ENCODE results near the gene STXBP1.

Gene STXBP1

DNA sequence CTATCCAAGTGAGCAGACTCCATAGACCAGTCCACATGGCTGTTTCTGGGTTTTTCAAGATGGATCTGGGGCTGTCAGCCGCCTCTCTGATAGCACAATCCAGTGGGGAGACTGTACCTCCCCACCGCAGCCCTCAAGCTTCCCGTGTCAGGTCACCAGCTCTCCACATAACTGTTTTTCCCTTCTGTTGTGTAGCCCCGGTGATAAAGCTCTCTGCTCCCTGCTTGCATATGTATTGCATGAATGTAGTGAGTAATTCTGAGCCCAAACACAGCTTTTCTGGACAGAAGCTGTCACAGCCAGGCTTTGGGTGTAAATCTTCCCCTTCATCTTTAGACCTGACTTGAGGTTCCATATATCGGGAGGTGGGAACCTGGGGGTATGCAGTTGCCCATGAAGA is 71.6 kb downstream of the STXBP1 start:
- TF ChIP-seq SPI1 (IDR thresholded peaks at IDR 0.05; ENCODE audit: low read depth, low read length) (no peak), POLR2AphosphoS5 (IDR thresholded peaks at IDR 0.05; ENCODE audit: low read depth, low read length) (no peak), PAX5 (IDR thresholded peaks at IDR 0.05; ENCODE audit: insufficient read depth, low read length, severe bottlenecking) (no peak), POU2F2 (IDR thresholded peaks at IDR 0.05; ENCODE audit: low read depth, low read length) (no peak), TAF1 (IDR thresholded peaks at IDR 0.05; ENCODE audit: low read depth, low read length) (no peak), POLR2A (IDR thresholded peaks at IDR 0.05; ENCODE audit: low read depth, low read length) (no peak)
- FAIRE-seq (no peak), DNase-seq (ENCODE audit: insufficient read length, low spot score) (no peak)

DNA sequence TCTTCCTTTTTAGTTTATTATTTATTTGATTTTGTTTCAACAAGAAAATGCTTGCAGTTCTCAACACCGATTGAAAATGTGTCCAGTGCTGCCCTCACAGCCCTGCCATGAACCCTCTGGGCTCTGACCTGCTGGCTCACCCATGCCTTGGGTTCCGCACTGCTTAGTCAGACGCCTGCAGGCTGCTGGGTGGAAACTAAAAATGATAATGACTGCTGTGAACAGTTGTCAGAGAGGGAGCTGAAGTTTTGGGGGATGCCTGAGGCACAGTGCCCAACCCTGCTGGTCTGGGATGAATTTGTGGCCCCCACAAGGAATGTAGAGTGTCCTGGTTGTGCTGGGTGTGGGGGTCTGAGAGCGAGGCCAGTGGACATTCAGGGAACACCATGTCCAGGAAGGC is 72.5 kb downstream of the STXBP1 start:
- no peak for FAIRE-seq
- TF ChIP-seq TAF1 (IDR thresholded peaks at IDR 0.05; ENCODE audit: low read depth, low read length) (no peak), POLR2A (IDR thresholded peaks at IDR 0.05; ENCODE audit: low read depth, low read length) (no peak)
- DNase-seq (ENCODE audit: insufficient read length, low spot score): no peak

DNA sequence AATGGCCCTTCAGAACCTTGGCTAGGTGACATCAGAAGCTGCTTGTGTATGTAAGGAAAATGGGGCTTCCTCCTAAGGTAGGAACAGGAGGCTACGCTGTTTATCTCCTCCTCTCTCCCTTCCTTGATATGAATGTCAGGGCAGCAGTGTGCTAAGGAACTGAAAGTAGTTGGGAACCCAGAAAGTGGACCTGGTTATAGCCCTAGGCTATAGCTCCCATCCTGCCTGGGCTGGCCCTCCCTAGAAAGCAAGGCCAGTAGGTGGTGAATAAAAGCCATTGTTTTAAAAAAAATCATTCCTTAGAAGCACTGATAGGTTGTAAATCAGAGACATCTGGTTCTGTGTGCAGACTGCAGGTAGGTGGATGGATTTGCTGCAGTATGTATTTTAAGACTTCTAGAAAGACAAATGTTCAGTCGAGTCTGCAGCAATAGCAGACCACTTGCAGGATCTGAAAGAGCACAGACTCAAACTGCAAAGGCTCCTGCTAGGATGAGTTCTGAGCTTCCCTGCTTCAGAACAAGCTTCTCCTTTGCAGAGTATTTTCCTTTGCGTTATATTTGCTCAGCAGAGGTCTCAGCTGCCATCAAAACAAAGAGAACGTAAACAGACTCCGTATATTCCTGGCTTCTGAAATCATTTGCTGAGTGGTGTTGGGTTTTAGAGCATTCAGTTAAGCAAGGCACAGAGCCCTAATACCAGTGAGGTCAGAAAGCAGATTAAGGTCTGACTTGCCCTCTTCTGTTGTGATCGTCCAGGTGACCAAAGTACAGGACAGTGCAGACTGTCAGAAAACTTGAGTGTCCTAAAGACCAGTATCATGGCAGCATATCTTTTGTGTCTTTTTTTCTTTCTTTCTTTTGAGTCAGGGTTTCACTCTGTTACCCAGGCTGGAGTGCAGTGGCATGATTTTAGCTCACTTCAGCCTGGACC is 74.7 kb downstream of the STXBP1 start:
- FAIRE-seq: no peak

DNA sequence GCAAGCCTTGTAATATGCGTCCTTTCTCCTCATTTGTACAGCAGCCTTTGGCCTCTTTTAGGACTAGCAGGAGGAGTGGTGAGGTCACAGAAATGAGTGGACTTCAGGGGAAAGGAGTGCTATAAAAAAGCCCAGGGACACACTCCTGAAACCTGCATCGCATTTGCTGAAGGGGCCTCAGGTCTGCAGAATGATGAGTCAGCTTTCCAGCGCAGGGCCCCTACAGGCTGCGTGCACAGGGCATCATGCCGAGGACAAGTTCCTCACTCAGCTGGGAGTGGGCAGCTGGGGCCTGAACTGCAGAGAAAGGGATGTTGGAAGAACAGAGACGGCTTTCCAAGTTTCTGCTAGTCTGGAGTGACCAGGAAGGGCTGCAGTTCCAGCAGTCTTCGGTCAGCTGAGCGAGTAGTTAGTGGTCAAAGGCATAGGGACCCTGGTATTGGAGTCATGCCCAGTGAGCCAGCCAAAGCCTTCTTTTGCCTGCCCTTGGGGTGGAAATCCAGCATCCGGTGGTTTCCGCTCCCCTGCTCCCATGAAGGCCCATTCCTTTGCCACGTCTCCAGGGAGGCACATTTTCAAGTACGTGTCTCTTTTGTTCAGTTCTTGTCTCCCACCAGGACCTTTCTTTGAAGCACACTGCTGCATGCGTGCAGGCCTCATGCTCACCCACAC is 77.4 kb downstream of the STXBP1 start:
- FAIRE-seq (no peak), DNase-seq (ENCODE audit: insufficient read length, low spot score) (no peak)
- TF ChIP-seq PAX5 (IDR thresholded peaks at IDR 0.05; ENCODE audit: insufficient read depth, low read length, severe bottlenecking): no peak

More for the DNA sequence above, 74.7 kb downstream of the STXBP1 start:
- no peak for TF ChIP-seq POLR2A (IDR thresholded peaks at IDR 0.05; ENCODE audit: low read depth, low read length)
- TF ChIP-seq POLR2AphosphoS5 (IDR thresholded peaks at IDR 0.05; ENCODE audit: low read depth, low read length): no peak
- no peak for TF ChIP-seq SPI1 (IDR thresholded peaks at IDR 0.05; ENCODE audit: low read depth, low read length)
- no peak for TF ChIP-seq POU2F2 (IDR thresholded peaks at IDR 0.05; ENCODE audit: low read depth, low read length)
- TF ChIP-seq PAX5 (IDR thresholded peaks at IDR 0.05; ENCODE audit: insufficient read depth, low read length, severe bottlenecking): no peak
- no peak for TF ChIP-seq TAF1 (IDR thresholded peaks at IDR 0.05; ENCODE audit: low read depth, low read length)
- DNase-seq (ENCODE audit: insufficient read length, low spot score): no peak

DNA sequence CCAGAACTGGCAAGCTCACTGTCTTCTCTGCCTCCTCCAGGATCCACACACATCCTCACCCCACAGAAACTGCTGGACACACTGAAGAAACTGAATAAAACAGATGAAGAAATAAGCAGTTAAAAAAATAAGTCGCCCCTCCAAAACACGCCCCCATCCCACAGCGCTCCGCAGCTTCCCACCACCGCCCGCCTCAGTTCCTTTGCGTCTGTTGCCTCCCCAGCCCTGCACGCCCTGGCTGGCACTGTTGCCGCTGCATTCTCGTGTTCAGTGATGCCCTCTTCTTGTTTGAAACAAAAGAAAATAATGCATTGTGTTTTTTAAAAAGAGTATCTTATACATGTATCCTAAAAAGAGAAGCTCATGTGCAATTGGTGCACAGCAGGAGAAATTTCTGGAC is 78.7 kb downstream of the STXBP1 start:
- TF ChIP-seq SPI1 (IDR thresholded peaks at IDR 0.05; ENCODE audit: low read depth, low read length): no peak
- FAIRE-seq: no peak
- DNase-seq (ENCODE audit: insufficient read length, low spot score): no peak

DNA sequence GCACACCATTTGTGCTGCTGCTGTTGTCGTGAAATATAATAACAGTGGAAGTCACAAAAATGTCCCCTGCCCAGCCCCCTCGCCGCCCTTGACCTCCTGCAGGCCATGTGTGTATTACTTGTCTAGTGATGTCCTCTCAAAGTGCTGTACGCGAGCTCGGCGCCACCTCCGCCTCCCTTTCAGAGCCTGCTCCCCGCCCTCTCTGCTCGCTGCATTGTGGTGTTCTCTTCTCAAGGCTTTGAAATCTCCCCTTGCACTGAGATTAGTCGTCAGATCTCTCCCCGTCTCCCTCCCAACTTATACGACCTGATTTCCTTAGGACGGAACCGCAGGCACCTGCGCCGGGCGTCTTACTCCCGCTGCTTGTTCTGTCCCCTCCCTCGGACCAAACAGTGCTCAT is 80.0 kb downstream of the STXBP1 start:
- DNase-seq (ENCODE audit: insufficient read length, low spot score): no peak
- no peak for FAIRE-seq
- TF ChIP-seq SPI1 (IDR thresholded peaks at IDR 0.05; ENCODE audit: low read depth, low read length) (no peak), TAF1 (IDR thresholded peaks at IDR 0.05; ENCODE audit: low read depth, low read length) (no peak), POLR2A (IDR thresholded peaks at IDR 0.05; ENCODE audit: low read depth, low read length) (no peak), PAX5 (IDR thresholded peaks at IDR 0.05; ENCODE audit: insufficient read depth, low read length, severe bottlenecking) (no peak), POU2F2 (IDR thresholded peaks at IDR 0.05; ENCODE audit: low read depth, low read length) (no peak), POLR2AphosphoS5 (IDR thresholded peaks at IDR 0.05; ENCODE audit: low read depth, low read length) (no peak)

DNA sequence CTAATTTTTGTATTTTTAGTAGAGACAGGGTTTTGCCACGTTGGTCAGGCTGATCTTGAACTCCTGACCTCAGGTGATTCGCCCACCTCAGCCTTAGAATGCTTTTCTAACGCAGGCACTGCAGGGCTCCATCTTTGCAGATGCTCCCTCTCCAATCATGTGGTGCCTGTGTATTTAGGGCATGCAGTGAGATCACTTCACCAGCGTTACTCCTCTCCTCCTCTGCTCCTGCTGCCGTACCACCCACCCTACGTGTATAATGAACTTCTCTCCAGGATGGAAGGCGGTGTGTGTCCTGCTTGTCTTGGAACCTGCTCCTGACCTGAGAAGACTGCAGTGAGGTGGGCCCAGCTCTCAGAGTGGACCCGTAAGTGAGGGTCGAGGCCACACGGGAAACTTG is 81.1 kb downstream of the STXBP1 start:
- DNase-seq (ENCODE audit: insufficient read length, low spot score) (no peak), FAIRE-seq (no peak)
- TF ChIP-seq POU2F2 (IDR thresholded peaks at IDR 0.05; ENCODE audit: low read depth, low read length): no peak
- no peak for TF ChIP-seq PAX5 (IDR thresholded peaks at IDR 0.05; ENCODE audit: insufficient read depth, low read length, severe bottlenecking)
- no peak for TF ChIP-seq POLR2AphosphoS5 (IDR thresholded peaks at IDR 0.05; ENCODE audit: low read depth, low read length)
- no peak for TF ChIP-seq TAF1 (IDR thresholded peaks at IDR 0.05; ENCODE audit: low read depth, low read length)
- no peak for TF ChIP-seq POLR2A (IDR thresholded peaks at IDR 0.05; ENCODE audit: low read depth, low read length)
- TF ChIP-seq SPI1 (IDR thresholded peaks at IDR 0.05; ENCODE audit: low read depth, low read length): no peak

DNA sequence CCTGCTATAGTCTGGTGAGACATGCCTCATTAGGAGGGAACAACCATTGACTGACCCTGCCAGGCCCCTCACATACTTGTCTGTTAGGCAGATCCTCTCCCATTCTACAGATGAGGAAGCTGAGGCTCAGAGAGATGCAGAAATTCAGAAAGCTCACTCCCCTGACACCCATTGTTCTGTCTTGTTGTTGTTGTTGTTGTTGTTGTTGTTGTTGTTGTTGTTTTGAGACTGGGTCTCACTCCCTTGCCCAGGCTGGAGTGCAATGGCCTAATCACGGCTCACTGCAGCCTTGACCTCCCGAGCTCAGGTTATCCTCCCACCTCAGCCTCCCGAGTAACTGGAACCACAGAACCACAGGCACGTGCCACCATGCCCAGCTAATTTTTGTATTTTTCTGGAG is 81.6 kb downstream of the STXBP1 start:
- TF ChIP-seq POLR2A (IDR thresholded peaks at IDR 0.05; ENCODE audit: low read depth, low read length) (no peak), PAX5 (IDR thresholded peaks at IDR 0.05; ENCODE audit: insufficient read depth, low read length, severe bottlenecking) (no peak), POLR2AphosphoS5 (IDR thresholded peaks at IDR 0.05; ENCODE audit: low read depth, low read length) (no peak), POU2F2 (IDR thresholded peaks at IDR 0.05; ENCODE audit: low read depth, low read length) (no peak), TAF1 (IDR thresholded peaks at IDR 0.05; ENCODE audit: low read depth, low read length) (no peak)
- FAIRE-seq (no peak), DNase-seq (ENCODE audit: insufficient read length, low spot score) (no peak)

DNA sequence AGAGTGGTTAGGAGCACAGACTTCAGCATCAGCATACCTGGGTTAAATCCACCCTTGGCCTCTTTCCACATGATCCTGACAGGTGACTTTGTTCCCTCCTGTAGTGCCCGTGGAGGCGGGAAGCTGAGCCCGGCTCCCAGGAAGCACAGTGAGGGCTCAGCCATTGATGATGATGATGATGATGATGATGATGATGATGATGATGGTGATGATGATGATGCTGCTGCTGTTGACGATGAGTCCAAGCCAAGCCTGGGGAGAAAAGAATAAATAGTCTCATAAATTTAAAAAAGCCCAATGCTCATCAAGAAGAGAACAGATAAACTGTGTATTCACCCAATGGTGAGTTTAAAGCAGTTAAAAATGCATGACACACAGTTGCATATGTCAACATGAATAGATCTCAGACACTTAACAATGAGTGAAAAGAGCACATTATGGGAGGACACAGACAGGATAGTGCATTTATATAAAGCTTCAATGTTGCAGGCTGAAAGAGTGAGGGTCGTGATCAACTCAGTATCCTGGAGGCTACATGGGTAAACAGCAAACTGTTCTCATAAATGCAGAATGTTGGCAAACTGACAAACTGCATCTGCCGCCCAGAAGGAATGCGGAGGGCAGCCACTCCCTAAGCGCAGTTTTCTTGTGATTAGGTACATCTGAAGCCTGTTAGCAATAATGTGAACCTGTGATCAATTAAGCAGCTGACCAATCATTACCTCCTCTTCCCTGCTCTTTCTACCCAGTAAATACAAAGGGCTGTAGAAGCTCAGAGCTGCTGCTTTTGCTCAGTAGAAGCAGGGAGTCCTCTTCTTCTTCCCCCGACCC is 83.0 kb downstream of the STXBP1 start:
- no peak for TF ChIP-seq TAF1 (IDR thresholded peaks at IDR 0.05; ENCODE audit: low read depth, low read length)
- no peak for TF ChIP-seq POLR2A (IDR thresholded peaks at IDR 0.05; ENCODE audit: low read depth, low read length)
- TF ChIP-seq PAX5 (IDR thresholded peaks at IDR 0.05; ENCODE audit: insufficient read depth, low read length, severe bottlenecking): no peak
- DNase-seq (ENCODE audit: insufficient read length, low spot score): no peak
- FAIRE-seq: no peak

DNA sequence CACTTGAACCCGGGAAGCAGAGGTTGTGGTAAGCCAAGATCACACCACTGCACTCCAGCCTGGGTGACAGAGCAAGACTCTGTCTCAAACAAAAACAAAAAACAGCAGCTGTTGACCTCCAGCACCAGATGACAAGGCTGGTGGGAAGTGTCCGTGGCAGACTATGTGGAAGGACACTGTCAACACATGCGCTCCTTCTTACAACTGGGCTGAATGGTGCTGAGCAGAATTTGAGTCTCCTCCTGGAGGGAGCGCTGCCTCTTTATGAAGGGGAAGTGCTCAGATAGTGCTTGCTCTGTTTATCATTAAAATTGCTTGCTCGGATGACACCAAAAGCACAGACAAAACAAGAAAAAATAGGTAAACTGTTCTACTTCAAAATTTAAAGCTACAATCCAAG is 85.5 kb downstream of the STXBP1 start:
- TF ChIP-seq TAF1 (IDR thresholded peaks at IDR 0.05; ENCODE audit: low read depth, low read length) (no peak), POLR2A (IDR thresholded peaks at IDR 0.05; ENCODE audit: low read depth, low read length) (no peak), POLR2AphosphoS5 (IDR thresholded peaks at IDR 0.05; ENCODE audit: low read depth, low read length) (no peak), SPI1 (IDR thresholded peaks at IDR 0.05; ENCODE audit: low read depth, low read length) (no peak), PAX5 (IDR thresholded peaks at IDR 0.05; ENCODE audit: insufficient read depth, low read length, severe bottlenecking) (no peak), POU2F2 (IDR thresholded peaks at IDR 0.05; ENCODE audit: low read depth, low read length) (no peak)
- no peak for DNase-seq (ENCODE audit: insufficient read length, low spot score)
- no peak for FAIRE-seq
